SK-N-MC (cell line): Measurements from ENCODE around the gene HDAC6.

Source experiments
- EZH2 ChIP-seq: fragments of 200-600 bp; sonication (generic); IDR thresholded peaks from one replicate; pipeline ENCODE4 v1.6.1; 2017; ENCODE audit warnings: antibody characterized with exemption
- FOXP2 ChIP-seq: optimal IDR thresholded peaks from 2 replicates; pipeline ENCODE3; 2011; ENCODE audit warnings: mild to moderate bottlenecking, moderate library complexity; ENCODE audit not compliant: insufficient read depth; ENCODE audit errors: extremely low read length, control extremely low read depth
- POLR2AphosphoS5 ChIP-seq: IDR thresholded peaks from 2 replicates; pipeline ENCODE4 v1.6.1; 2012; ENCODE audit warnings: mild to moderate bottlenecking, low read depth, low read length, borderline replicate concordance

DNA sequence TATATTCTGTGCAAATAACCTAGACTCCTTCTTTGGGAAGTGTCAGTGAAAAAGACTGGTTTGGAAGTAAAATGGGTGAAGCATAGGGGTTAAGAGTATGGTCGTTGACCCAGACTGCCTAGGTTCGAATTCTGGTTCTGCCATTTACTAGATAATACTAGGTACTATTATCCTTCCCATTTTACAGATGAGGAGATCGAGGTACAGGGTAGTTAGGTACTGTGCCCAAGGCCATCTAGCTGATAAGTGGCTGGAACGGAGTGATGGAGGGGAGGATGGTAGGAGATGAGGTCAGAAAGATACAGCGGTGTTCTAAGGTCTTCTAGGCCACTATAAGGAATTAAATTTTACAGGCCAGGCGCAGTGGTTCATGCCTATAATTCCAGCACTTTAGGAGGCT lies 29.3 kb upstream of the HDAC6 start:
- TF ChIP-seq EZH2, result no peak
- no peak for TF ChIP-seq POLR2AphosphoS5
- TF ChIP-seq FOXP2, result no peak
